Hematopoietic multipotent progenitor cell (in vitro differentiated cells): ENCODE results near the gene RNPEP. TPM values are rescaled to one million over a fixed set of nuclear protein-coding genes. Genes with fewer than 3 reads are reported as not detected.
"Not testable (repeated sequence)": the region's sequence is repeated elsewhere in the genome, so short reads cannot be mapped to it uniquely, and the experiment has no call there.

Source experiments
- DNase-seq, 3 donors: peaks; one replicate each; pipeline ENCODE4 v3.0.0-alpha.2; 2011 to 2015; ENCODE audit warnings: low read depth in 2 of 3, low spot score in 2 of 3
- total RNA-seq: library from RNA; depleted of rRNA; stranded (reverse); fragments of >200 nt; gene quantifications from one replicate; pipeline ENCODE4 v1.2.3, GENCODE V29; 2012

Gene RNPEP
- total RNA-seq, 1 donor, result 23.2 TPM

GRCh38 chr1:201955729-201956143, 26.7 kb upstream of the RNPEP start:
- DNase-seq, result no peak

GRCh38 chr1:201958348-201958747, 24.1 kb upstream of the RNPEP start:
- no peak for DNase-seq

- not testable (repeated sequence) for DNase-seq
Measured at GRCh38 chr1:201962382-201962781, 20.1 kb upstream of the RNPEP start.

- DNase-seq, result no peak
Measured at GRCh38 chr1:201964261-201964660, 18.2 kb upstream of the RNPEP start.

GRCh38 chr1:201966171-201966570, 16.3 kb upstream of the RNPEP start:
- no peak for DNase-seq

- no peak for DNase-seq
Measured at GRCh38 chr1:201968202-201968925, 14.1 kb upstream of the RNPEP start.

- no peak for DNase-seq
Measured at GRCh38 chr1:201970334-201971159, 11.9 kb upstream of the RNPEP start.

GRCh38 chr1:201982082-201982622, 296 bp upstream of the RNPEP start:
- peak in 2 of 3 donors; percentile 56 to 65 for DNase-seq

- DNase-seq, result no peak
Measured at GRCh38 chr1:201983380-201983805, 945 bp downstream of the RNPEP start.

- DNase-seq, result no peak
Measured at GRCh38 chr1:201984446-201984845, 2.0 kb downstream of the RNPEP start.

GRCh38 chr1:201985355-201985754, 2.9 kb downstream of the RNPEP start:
- DNase-seq, result no peak

GRCh38 chr1:201988601-201989000, 6.2 kb downstream of the RNPEP start:
- no peak for DNase-seq

- no peak for DNase-seq
Measured at GRCh38 chr1:201989354-201990128, 7.1 kb downstream of the RNPEP start.

GRCh38 chr1:201990427-201990826, 8.0 kb downstream of the RNPEP start:
- no peak for DNase-seq

- DNase-seq, result peak in 2 of 3 donors; percentile 40 to 55
Measured at GRCh38 chr1:201999625-202000238, 17.3 kb downstream of the RNPEP start.

- DNase-seq, result no peak
Measured at GRCh38 chr1:202002507-202002906, 20.1 kb downstream of the RNPEP start.

GRCh38 chr1:202004711-202005110, 22.3 kb downstream of the RNPEP start:
- no peak for DNase-seq

- DNase-seq, result no peak
Measured at GRCh38 chr1:202005958-202006357, 23.5 kb downstream of the RNPEP start.

GRCh38 chr1:202007304-202007703, 24.9 kb downstream of the RNPEP start:
- DNase-seq, result no peak

GRCh38 chr1:202007805-202008489, 25.5 kb downstream of the RNPEP start:
- no peak for DNase-seq
